ENCODE data around the gene USP54.
A peak's percentile ranks its signal among the peaks of the same experiment; 100 is the strongest.
"Not testable (repeated sequence)": the region's sequence is repeated elsewhere in the genome, so short reads cannot be mapped to it uniquely, and the experiment has no call there.

USP54 gene, protein sequence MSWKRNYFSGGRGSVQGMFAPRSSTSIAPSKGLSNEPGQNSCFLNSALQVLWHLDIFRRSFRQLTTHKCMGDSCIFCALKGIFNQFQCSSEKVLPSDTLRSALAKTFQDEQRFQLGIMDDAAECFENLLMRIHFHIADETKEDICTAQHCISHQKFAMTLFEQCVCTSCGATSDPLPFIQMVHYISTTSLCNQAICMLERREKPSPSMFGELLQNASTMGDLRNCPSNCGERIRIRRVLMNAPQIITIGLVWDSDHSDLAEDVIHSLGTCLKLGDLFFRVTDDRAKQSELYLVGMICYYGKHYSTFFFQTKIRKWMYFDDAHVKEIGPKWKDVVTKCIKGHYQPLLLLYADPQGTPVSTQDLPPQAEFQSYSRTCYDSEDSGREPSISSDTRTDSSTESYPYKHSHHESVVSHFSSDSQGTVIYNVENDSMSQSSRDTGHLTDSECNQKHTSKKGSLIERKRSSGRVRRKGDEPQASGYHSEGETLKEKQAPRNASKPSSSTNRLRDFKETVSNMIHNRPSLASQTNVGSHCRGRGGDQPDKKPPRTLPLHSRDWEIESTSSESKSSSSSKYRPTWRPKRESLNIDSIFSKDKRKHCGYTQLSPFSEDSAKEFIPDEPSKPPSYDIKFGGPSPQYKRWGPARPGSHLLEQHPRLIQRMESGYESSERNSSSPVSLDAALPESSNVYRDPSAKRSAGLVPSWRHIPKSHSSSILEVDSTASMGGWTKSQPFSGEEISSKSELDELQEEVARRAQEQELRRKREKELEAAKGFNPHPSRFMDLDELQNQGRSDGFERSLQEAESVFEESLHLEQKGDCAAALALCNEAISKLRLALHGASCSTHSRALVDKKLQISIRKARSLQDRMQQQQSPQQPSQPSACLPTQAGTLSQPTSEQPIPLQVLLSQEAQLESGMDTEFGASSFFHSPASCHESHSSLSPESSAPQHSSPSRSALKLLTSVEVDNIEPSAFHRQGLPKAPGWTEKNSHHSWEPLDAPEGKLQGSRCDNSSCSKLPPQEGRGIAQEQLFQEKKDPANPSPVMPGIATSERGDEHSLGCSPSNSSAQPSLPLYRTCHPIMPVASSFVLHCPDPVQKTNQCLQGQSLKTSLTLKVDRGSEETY (N-terminal part only)

DNA sequence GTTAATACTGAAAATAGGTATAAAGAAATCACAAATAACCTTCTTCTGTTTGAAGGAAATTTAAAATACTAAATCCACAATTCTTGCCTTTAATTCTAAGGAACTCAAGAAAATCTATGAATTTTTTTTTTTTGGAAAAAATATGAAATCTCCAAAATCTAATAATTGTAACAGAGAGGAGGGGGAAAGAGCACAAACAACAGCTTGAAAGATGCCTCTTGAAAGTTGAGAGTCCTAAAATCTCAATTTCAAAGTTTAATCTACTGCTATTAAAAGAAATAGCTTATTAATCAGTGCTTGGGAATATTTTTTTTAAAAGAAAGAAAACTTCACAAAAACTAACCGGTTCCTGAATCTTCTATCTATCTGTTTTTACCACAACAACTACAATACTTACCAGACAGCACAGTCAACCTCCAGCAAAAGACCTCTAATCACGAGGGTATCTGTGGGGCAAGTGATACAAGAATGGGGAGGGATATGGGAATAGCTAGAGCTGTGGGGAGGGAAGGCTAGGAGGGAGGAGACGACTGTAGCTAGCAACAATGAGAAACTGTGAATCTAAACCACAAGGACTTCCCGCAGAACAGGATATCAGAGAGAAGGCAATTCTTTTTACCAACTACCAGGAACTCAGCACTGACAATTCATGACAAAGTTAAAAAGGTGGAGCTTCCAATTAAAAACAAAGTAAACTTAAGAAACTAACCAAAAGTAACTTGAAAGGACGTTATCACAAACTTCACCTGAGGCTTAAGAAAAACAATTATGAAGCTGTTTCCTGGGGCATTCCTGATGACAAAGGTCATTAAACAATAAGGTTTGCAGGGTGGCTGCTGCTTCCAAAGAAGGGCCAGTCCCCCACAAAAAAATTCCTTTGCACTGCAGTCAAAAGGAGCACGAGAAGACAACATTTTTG lies at the start of gene USP54:
Gene USP54 (minus strand): TSS at position 462 of the 919 bp plus-strand sequence. CDS start 15,684 bp downstream, outside the sequence.
- DNase-seq (ENCODE audit: low spot score) = peak; percentile 90

DNA sequence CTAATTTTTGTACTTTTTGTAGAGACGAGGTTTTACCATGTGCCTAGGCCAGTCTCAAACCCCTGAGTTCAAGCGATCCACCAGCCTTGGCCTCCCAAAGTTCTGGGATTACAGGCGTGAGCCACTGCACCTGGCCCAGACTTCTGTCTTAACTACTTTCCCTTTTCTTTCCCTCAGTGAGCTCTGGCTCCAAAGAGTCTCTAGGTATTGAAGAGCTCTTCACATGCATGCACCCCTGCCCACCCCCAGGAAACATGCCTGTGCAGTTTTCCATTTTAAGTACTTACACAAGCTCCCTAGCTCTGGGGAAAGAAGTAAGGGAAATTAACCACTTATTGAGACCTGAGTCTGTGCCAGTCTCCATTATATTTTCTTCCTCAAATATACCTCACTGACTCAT lies 48.1 kb upstream of the USP54 start:
- no peak for DNase-seq (ENCODE audit: low spot score)

DNA sequence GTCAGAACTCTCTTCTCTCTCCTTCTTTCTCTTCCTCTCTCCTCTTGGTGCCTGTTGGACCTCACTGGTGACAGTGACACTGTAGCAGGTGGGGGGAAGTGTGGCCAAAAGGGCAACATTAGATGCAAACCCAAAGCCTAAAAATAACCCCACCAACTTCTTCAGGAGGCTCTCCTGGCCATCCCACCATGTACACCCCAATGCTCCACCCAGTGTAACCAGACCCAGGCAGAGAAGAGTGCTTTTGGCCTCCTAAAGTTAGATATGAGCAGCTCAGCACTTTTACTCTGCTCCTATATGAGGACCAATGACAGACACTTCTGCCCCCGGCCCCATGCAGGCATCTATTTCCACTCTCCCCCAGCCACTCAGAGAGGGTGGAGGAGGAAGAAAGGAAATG lies 44.6 kb upstream of the USP54 start:
- no peak for DNase-seq (ENCODE audit: low spot score)

DNA sequence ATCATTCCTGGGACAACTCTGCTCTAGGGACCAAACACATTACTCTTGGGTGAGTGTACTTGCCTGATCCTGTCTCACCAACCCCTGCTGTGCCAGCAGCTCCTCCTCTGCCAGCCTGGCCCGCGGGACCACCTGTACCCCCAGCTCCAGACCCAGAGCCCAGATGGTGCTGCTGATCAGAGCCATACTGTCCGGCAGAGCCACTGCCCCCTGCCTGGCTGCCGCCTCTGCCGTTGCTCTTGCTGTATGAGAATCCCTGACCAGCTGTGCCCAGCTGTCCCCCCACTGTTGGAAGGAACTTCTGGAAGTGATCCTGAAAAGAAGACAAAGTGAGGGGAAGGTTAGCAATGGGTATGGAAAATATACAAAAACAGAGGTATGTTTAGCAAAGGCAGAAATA lies 43.3 kb upstream of the USP54 start:
- DNase-seq (ENCODE audit: low spot score) = no peak

DNA sequence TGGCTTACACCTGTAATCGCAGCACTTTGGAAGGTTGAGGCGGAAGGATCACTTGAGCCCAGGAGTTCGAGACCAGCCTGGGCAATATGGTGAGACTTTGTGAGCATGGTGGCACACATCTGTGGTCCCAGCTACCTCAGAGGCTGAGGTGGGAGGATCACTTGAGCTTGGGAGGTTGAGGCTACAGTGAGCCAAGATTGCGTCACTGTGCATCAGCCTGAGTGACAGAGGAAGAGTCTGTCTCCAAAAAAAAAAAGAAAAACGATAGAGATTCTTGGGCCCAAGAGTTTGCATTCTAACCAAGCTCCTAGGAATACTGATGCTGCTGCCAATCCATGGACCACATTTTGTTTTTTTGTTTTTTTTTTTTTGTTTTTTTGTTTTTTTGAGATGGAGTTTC lies 38.0 kb upstream of the USP54 start:
- DNase-seq (ENCODE audit: low spot score) = no peak

DNA sequence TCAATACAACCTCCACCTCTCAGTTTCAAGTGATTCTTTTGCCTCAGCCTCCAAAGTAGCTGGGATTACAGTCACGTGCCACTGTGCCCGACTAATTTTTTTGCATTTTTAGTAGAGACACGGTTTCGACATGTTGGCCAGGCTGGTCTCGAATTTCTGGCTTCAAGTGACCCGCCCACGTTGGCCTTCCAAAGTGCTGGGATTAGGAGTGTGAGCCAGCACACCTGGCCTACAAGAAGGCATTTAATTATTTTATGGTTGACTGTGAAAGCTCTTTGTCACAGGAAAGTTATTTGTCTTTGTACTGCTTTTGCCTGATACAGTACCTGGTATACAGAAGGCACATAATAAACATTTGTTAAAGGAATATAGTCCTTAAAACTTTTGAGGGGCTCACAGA lies 37.3 kb upstream of the USP54 start:
- no peak for DNase-seq (ENCODE audit: low spot score)

DNA sequence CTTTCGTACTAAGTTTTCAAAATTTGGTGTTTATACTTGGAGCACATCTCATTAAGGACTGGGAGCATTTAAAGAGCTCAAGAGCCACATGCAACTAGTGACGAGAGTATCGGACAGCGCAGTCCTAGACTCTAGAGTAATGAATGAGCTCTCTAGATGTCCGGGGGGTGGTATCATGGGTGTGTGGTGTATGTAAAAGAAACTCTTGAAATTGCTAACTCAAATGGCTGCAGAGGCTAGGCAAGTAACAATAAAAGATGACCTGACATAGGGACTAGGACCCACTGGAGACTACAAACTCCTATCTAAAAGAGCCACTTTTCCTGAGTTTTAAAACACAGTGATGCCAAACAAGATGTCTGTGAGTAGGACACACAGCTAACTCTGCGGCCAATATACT lies 36.2 kb upstream of the USP54 start:
- DNase-seq (ENCODE audit: low spot score) = no peak

DNA sequence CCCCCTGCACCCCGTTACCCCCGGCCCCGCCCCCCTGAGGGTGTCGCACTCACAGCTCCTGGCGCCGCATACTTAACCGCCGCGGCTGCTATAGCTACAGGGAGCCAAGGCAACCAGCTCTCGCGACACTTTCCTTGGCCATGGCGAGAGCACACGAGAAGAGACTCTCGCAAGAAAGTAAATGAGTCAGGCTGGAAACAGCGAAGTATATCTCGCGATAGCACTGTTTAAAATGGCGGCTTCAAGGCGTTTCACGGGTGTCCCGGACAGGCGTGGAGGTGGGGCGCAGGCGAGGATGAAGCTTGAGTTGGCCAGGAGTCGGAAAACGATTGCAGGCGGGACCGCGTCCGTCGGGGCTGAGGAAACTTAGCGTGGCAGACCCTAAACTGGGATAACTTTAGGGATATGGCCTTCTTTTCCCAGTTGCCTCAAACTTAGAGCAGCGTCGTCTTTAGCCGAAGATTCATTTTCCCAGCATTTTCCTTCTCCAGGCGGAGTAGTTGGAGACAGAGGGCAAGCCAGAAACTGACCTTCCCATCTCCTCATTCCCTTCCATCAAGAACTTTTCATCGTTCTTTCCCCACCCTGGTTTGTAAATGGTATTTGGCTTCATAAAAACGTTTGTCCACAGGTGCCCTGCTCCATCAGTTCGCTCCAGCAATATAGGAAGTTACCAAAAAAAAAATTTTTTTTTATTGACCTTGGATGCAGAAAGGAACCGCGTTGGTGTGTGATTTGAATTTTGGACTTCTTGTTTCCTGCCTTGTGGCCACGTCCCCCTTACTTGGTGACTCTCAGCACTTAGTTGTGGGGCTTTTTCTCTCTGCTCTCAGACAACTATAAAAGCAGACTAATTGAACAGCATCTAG lies 35.0 kb upstream of the USP54 start:
- peak; percentile 93 for DNase-seq (ENCODE audit: low spot score)

DNA sequence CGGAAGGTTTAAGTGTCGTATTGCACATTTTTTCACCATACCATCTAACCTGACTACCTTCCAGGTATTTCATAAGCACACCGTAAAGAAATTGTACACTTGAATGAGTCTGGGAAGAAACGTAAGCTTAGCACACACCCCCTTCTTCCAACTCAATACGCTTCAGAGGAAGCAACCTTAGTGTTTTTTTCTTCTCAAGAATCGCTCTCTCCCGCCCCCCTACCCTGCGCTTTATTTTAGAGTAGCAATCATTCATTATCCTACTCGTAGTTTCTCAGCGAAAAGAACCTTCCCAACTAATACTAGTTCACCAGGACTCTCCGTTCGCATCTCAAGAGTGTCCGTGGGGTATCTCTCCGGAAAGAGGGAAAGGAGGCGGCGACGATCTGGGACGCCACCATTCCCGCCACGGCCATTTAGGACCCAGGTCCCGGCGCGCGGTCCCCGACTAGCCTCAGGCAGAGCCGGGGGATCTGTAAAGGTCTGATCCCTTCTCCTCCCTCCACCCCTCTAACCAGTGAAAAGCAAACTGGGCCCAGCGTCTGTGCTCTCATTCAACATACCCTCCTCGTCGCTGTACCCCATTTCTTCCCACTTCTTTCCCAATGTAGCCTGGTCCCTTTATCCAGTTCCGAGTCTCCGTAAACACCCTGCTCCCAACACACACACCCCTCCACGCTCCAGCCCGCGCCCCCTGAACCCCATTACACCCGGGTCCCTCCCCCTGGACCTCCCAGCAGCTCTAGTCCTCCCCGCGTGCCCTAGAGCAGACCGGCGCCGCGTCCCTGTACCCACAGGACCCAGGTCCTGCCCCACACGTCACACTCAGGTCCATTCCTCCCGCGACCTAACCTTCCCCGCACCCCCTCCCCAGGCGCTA lies 34.1 kb upstream of the USP54 start:
- DNase-seq (ENCODE audit: low spot score) = no peak

DNA sequence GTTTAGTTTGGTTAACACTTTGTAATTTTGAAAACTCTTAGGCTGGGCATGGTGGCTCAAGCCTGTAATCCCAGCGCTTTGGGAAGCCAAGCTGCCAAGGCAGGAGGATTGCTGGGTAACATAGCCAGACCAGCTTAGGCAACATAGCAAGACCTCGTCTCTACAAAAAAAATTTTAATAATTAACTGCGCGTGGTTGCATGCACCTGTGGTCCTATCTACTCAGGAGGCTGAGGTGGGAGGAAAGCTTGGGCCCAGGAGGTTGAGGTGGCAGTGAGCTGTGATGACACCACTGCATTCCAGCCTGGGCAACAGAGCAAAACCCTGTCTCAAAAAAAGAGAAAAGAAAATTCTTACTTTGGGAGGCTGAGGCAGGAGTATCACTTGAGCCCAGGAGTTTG lies 31.9 kb upstream of the USP54 start:
- no peak for DNase-seq (ENCODE audit: low spot score)

DNA sequence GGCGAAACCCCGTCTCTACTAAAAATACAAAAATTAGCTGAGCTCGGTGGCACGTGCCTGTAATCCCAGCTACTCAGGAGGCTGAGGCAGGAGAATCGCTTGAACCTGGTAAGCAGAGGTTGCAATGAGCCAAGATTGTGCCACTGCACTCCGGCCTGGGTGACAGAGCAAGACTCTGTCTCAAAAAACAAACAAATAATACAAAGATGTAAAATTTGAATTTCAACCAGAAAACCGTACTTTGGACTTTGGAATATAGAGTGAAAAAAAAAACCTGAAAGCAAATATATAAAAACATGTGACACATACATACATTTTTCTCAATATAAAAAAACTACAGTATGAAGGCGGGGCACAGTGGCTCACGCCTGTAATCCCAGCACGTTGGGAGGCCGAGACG lies 29.8 kb upstream of the USP54 start:
- not testable (repeated sequence) for DNase-seq (ENCODE audit: low spot score)

DNA sequence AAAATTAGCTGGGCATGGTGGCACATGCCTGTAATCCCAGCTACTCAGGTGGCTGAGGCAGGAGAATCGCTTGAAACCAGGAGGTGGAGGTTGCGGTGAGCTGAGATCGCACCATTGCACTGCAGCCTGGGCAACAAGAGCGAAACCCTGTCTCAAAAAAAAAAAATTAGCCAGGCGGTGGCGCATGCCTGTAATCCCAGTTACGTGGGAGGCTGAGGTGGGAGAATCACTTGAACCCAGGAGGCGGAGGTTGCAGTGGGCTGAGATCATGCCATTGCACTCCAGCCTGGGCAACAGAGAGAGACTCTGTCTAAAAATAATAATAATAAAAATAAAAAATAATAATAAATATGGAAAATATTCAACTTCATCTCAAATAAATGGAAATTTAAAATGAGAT lies 26.0 kb upstream of the USP54 start:
- DNase-seq (ENCODE audit: low spot score) = not testable (repeated sequence)

DNA sequence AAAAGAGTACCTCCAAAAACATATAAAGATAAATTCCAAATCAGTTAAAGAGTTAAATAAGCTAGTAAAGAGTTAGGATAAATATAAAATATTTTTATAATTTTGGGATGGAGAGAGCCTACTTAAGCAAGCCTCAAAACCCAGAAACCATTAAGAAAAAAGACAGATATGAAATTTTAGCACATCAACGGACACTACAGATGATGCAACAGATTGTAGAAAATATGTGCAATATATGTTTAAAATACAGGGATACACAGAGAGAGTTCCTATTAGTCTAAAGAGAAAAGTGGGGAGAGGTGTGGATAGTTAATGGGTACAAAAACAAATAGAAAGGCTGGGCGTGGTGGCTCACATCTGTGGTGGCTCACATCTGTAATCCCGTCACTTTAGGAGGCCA lies 23.6 kb upstream of the USP54 start:
- no peak for DNase-seq (ENCODE audit: low spot score)

DNA sequence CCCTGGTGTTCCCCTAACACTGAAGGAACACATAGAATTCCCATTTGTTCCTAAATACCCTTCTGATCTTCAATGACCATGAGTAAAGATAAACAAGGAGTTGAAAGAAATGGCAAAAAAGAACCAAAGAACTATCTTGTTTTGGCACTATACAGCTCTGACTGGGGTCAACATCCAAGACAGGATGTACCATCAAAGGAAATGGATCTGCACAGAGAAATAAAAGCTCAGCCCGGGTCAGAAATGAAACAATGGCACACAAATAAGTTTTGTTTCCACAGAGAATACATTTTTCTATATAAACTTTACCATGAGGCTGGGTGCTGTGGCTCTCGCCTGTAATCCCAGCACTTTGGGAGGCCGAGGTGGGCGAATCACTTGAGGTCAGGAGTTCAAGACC lies 18.0 kb upstream of the USP54 start:
- no peak for DNase-seq (ENCODE audit: low spot score)

DNA sequence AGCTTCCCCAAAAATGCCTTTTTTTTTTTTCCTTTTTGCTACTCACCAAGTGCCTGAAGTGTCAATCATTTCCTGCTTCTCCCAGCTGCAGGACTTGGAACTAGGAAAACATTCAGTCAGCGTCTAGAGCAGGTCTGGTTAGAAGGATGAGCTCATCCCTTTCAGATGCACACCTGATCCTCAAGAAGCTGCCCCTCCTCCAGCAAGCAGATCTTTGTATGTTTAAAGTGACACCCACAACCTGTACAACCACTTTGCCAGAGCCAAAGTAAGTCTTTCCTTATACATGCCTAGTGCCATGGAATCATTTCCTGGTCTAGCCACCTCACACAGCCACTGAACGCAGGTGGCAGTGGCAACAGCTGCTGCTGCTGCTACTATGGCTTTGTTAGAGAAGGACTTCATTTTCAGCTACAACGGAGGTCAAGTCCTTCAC lies 10.4 kb upstream of the USP54 start:
- DNase-seq (ENCODE audit: low spot score) = no peak

DNA sequence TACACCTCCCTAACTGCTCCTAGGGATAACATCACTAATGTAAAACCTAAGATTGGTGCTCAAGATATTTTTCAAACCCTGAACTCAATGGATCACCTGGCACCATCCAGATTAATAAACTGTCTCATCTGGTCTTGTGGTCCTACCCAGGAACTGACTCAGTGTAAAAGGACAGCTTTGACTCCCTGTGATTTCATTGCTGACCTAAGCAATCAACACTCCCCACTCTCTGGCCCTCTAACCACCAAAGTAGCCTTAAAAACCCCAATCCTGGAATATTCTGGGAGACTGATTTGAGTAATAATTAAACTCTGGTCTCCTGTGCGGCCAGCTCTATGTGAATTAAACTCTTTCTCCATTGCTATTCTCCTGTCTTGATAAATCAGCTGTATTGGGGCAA lies 6.2 kb upstream of the USP54 start:
- DNase-seq (ENCODE audit: low spot score) = no peak

DNA sequence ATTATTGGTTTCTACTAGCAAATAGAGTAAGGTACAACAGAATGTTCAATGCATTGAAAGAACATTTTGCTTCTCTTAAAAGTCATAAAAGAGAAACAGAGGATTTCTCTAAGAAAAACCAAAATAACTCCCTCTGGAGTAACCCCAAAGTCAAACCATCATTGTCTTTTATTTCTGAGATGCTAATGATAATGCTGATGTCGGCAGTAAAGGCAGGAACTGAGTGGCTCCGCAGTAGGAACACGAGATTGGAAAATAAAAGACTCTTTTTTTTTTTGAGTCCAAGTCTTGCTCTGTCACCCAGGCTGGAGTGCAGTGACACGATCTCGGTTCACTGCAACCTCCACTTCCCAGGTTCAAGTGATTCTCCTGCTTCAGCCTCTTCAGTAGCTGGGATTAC lies 2.7 kb upstream of the USP54 start:
- no peak for DNase-seq (ENCODE audit: low spot score)

DNA sequence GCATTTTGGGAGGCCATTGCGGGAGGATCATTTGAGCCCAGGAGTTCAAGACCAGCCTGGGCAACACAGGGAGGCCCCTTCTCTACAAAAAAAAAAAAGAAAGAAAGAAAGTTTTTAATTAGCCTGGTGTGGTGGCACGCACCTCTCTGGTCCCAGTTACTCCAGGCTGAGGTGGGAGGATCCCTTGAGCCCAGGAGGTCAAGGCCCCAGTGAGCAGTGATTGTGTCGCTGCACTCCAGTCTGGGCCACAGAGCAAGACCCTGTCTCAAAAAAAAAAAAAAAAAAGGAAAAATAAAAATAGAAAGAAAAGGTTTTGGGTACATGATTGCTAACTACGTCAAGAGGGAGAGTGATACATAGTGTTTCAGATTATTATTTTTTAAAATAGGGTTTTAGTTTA lies 2.0 kb upstream of the USP54 start:
- no peak for DNase-seq (ENCODE audit: low spot score)

DNA sequence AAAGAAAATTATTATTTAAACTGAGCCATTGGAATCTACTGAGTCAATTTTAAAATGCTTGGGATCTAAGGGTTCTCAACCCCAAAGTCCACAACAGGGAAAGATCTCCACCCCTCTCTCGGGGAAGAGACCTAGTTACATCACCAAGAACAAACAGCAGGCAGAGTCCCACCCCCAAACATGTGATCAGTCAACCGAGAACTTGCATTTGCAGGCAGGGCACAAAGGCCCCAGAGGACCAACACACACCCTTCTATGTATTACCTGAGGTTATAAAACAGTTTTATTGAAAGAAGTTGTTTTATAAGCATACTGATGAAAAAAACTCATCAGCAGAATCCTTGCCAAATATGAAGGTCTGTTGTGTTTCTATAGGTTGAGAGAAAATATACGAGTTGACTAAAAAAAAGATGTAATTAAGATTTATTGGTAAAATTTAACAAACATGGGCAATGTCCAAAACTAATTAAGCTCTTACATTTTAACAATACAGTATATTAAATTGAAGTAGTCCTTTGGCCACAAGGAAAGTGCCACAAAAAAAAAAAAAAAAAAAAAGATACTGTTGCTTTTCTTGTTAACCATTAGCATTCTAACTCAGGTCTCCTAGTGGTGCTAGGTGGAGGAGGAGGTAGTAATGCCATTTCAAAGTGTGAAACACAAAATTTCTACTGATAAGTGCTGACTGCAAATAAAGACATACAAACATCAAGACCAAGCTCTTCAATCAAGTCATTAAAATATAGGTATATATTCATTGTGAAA lies 975 bp upstream of the USP54 start:
- DNase-seq (ENCODE audit: low spot score) = peak; percentile 90

Data from putamen (tissue), 1 donor.